NT2/D1 (cell line): ENCODE results near the gene ARHGEF39.

Experiments
- DNase-seq: peaks from one replicate; pipeline ENCODE4 v3.0.0-alpha.2; 2011; ENCODE audit warnings: low read depth, low spot score
- H3K27me3 ChIP-seq: 2 replicates; pipeline ENCODE4 v1.6.0; 2011; ENCODE audit warnings: mild to moderate bottlenecking; ENCODE audit not compliant: insufficient read length, insufficient read depth
- H3K36me3 ChIP-seq: 2 replicates; pipeline ENCODE4 v1.6.1; 2011; ENCODE audit warnings: mild to moderate bottlenecking, low read length, mixed read lengths; ENCODE audit not compliant: insufficient read depth, insufficient read length
- H3K4me1 ChIP-seq: 2 replicates; pipeline ENCODE4 v1.5.1; 2011; ENCODE audit not compliant: insufficient read depth, insufficient read length
- H3K4me3 ChIP-seq: 2 replicates; pipeline ENCODE4 v1.5.1; 2011; ENCODE audit warnings: low read depth; ENCODE audit not compliant: insufficient read length
- H3K9ac ChIP-seq: 2 replicates; pipeline ENCODE4 v1.6.0; 2011; ENCODE audit warnings: low read depth; ENCODE audit not compliant: insufficient read length
- H3K9me3 ChIP-seq: 2 replicates; pipeline ENCODE4 v1.5.1; 2011; ENCODE audit warnings: mild to moderate bottlenecking, low read length; ENCODE audit not compliant: insufficient read depth
- SUZ12 ChIP-seq: IDR thresholded peaks from 2 replicates; pipeline ENCODE4 v1.6.1; 2011; ENCODE audit not compliant: insufficient read length, insufficient read depth; ENCODE audit errors: extremely low read depth
- YY1 ChIP-seq: IDR thresholded peaks from 2 replicates; pipeline ENCODE4 v1.6.1; 2011; ENCODE audit not compliant: insufficient read length, insufficient read depth
- ZNF274 ChIP-seq: IDR thresholded peaks from 2 replicates; pipeline ENCODE4 v1.6.1; 2011; ENCODE audit warnings: mild to moderate bottlenecking, low read depth, low read length

ARHGEF39 gene

GRCh38 chr9:35690614-35691333 lies 25.8 kb upstream of the ARHGEF39 start:
- no peaks in the 10 kb centered on the region for H3K27me3 ChIP-seq
- H3K36me3 ChIP-seq: peaks cover 44% of the 10 kb centered on the region
- H3K4me1 ChIP-seq: peaks cover 15% of the 10 kb centered on the region
- H3K9ac ChIP-seq: peak overlapping the region; percentile 98
- peak; percentile 27 for DNase-seq
- peak overlapping the region; percentile 90 for H3K4me3 ChIP-seq
- no peaks in the 10 kb centered on the region for H3K9me3 ChIP-seq
- TF ChIP-seq SUZ12 (no peak), YY1 (no peak), ZNF274 (no peak)

- Histone ChIP-seq H3K36me3 (peaks cover 45% of the 10 kb centered on the region), H3K9me3 (no peaks in the 10 kb centered on the region), H3K27me3 (no peaks in the 10 kb centered on the region), H3K4me1 (peaks cover 17% of the 10 kb centered on the region), H3K9ac (peak overlapping the region; percentile 98), H3K4me3 (peak overlapping the region; percentile 90)
- DNase-seq: no peak
- no peak for TF ChIP-seq ZNF274
- no peak for TF ChIP-seq SUZ12
- no peak for TF ChIP-seq YY1
Observed at GRCh38 chr9:35690294-35690613, 25.3 kb upstream of the ARHGEF39 start.

- peak within 1 kb of the TSS; percentile 98 for H3K9ac ChIP-seq
- peaks cover 51% of the 10 kb centered on the region for H3K36me3 ChIP-seq
- no peak for TF ChIP-seq YY1
- no peak for TF ChIP-seq SUZ12
- TF ChIP-seq ZNF274: no peak
- DNase-seq: peak; percentile 18
- no peaks in the 10 kb centered on the region for H3K9me3 ChIP-seq
- H3K27me3 ChIP-seq: no peaks in the 10 kb centered on the region
- peaks cover 22% of the 10 kb centered on the region for H3K4me1 ChIP-seq
- peak within 1 kb of the TSS; percentile 90 for H3K4me3 ChIP-seq
Observed at GRCh38 chr9:35689542-35690293, 24.7 kb upstream of the ARHGEF39 start, which contains the start of gene TPM2. TPM2 (minus strand) TSS chr9:35689925; CDS start chr9:35689817, 108 bp downstream.

- peak overlapping the region; percentile 98 for H3K9ac ChIP-seq
- H3K4me3 ChIP-seq: peak overlapping the region; percentile 90
- H3K36me3 ChIP-seq: peaks cover 57% of the 10 kb centered on the region
- H3K27me3 ChIP-seq: no peaks in the 10 kb centered on the region
- DNase-seq: no peak
- H3K4me1 ChIP-seq: peaks cover 22% of the 10 kb centered on the region
- TF ChIP-seq YY1: no peak
- TF ChIP-seq SUZ12: no peak
- TF ChIP-seq ZNF274: no peak
- no peaks in the 10 kb centered on the region for H3K9me3 ChIP-seq
Observed at GRCh38 chr9:35688558-35689541, 23.9 kb upstream of the ARHGEF39 start.

- Histone ChIP-seq H3K9ac (peak overlapping the region; percentile 98), H3K27me3 (no peaks in the 10 kb centered on the region), H3K36me3 (peaks cover 62% of the 10 kb centered on the region), H3K4me1 (peaks cover 22% of the 10 kb centered on the region), H3K9me3 (no peaks in the 10 kb centered on the region), H3K4me3 (peak overlapping the region; percentile 90)
- no peak for DNase-seq
- TF ChIP-seq SUZ12: no peak
- no peak for TF ChIP-seq ZNF274
- no peak for TF ChIP-seq YY1
Observed at GRCh38 chr9:35687972-35688557, 23.1 kb upstream of the ARHGEF39 start.

GRCh38 chr9:35687306-35687705 lies 22.3 kb upstream of the ARHGEF39 start:
- DNase-seq: no peak
- Histone ChIP-seq H3K4me1 (peaks cover 25% of the 10 kb centered on the region), H3K4me3 (no peak overlapping the region)

More at GRCh38 chr9:35687306-35687705, 22.3 kb upstream of the ARHGEF39 start:
- Histone ChIP-seq H3K9me3 (no peaks in the 10 kb centered on the region), H3K9ac (peak overlapping the region; percentile 8), H3K27me3 (no peaks in the 10 kb centered on the region), H3K36me3 (peaks cover 70% of the 10 kb centered on the region)
- TF ChIP-seq YY1 (no peak), ZNF274 (no peak), SUZ12 (no peak)
